Neutrophil (primary cell): ENCODE results near the gene GRK1.

Experiments
- H3K27ac ChIP-seq: fragments of 200-600 bp; sonication (generic); 2 replicates; pipeline ENCODE4 v1.5.1; 2016; ENCODE audit warnings: mild to moderate bottlenecking, moderate library complexity
- H3K27me3 ChIP-seq: fragments of 200-600 bp; sonication (generic); 2 replicates; pipeline ENCODE4 v1.6.0; 2016; ENCODE audit warnings: mild to moderate bottlenecking
- H3K36me3 ChIP-seq: fragments of 200-600 bp; sonication (generic); 2 replicates; pipeline ENCODE4 v1.5.1; 2017
- H3K4me1 ChIP-seq, 2 experiments: fragments of 200-600 bp in 1 of 2; sonication (generic) in 1 of 2; 1 replicate in 1 of 2; 2 replicates in 1 of 2; pipeline versions ENCODE4 v1.5.1 to v1.6.1; 2013 to 2016; ENCODE audit warnings: low read depth in 1 of 2, low read length in 1 of 2, mild to moderate bottlenecking in 1 of 2, moderate library complexity in 1 of 2; ENCODE audit not compliant: control insufficient read depth in 1 of 2, insufficient read depth in 1 of 2
- H3K4me3 ChIP-seq, 2 experiments: fragments of 200-600 bp in 1 of 2; sonication (generic) in 1 of 2; 1 replicate in 1 of 2; 2 replicates in 1 of 2; pipeline ENCODE4 v1.5.1; 2013 to 2016; ENCODE audit warnings: low read depth in 1 of 2, low read length in 1 of 2, mild to moderate bottlenecking in 1 of 2, moderate library complexity in 1 of 2
- H3K9me3 ChIP-seq: fragments of 200-600 bp; sonication (generic); 2 replicates; pipeline ENCODE4 v1.5.1; 2016
- CTCF ChIP-seq: fragments of 200-600 bp; sonication (generic); IDR thresholded peaks from 2 replicates; pipeline ENCODE4 v1.5.1; 2016; ENCODE audit warnings: antibody characterized with exemption

Gene GRK1

GRCh38 chr13:113645329-113645728, 21.7 kb upstream of the GRK1 start:
- peaks cover 9% of the 10 kb centered on the region for H3K27me3 ChIP-seq
- H3K4me3 ChIP-seq = no peak overlapping the region
- peaks cover 14% of the 10 kb centered on the region for H3K36me3 ChIP-seq
- no peak overlapping the region for H3K27ac ChIP-seq
- H3K4me1 ChIP-seq = no peaks in the 10 kb centered on the region
- no peaks in the 10 kb centered on the region for H3K9me3 ChIP-seq
- TF ChIP-seq CTCF = no peak

DNA sequence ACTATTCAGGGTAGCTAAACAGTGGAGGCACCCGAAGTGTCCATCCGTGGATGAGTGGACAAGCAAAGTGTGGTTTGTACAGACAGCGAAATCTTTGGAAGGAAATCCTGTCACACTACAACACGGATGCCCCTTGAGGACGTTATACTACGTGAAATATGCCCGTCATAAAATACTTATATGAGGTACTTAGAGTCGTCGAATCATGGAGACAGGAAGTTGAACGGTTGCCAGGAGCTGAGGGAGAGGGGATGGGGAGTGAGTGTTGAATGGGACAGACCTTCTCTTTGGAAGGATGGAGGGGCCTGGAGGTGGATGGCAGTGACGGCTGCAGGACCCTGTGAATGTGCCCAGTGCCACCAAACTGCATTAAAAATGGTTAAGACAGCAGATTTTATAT, 20.6 kb upstream of the GRK1 start:
- Histone ChIP-seq H3K27me3 (peaks cover 9% of the 10 kb centered on the region), H3K27ac (no peak overlapping the region), H3K36me3 (peaks cover 7% of the 10 kb centered on the region), H3K4me3 (no peak overlapping the region), H3K9me3 (no peaks in the 10 kb centered on the region), H3K4me1 (no peaks in the 10 kb centered on the region)
- no peak for TF ChIP-seq CTCF

- no peak for TF ChIP-seq CTCF
- Histone ChIP-seq H3K4me3 (no peak overlapping the region), H3K27me3 (peaks cover 9% of the 10 kb centered on the region), H3K36me3 (peaks cover 1% of the 10 kb centered on the region), H3K4me1 (no peaks in the 10 kb centered on the region), H3K9me3 (no peaks in the 10 kb centered on the region), H3K27ac (no peak overlapping the region)
Measured at GRCh38 chr13:113646921-113647340, 20.1 kb upstream of the GRK1 start.

- H3K9me3 ChIP-seq = no peaks in the 10 kb centered on the region
- no peaks in the 10 kb centered on the region for H3K4me1 ChIP-seq
- H3K27ac ChIP-seq = no peak overlapping the region
- no peaks in the 10 kb centered on the region for H3K36me3 ChIP-seq
- H3K27me3 ChIP-seq = peaks cover 9% of the 10 kb centered on the region
- no peak overlapping the region for H3K4me3 ChIP-seq
- TF ChIP-seq CTCF = no peak
Measured at GRCh38 chr13:113647351-113648215, 19.4 kb upstream of the GRK1 start.

- TF ChIP-seq CTCF = no peak
- Histone ChIP-seq H3K4me1 (no peaks in the 10 kb centered on the region), H3K4me3 (no peak overlapping the region), H3K9me3 (no peaks in the 10 kb centered on the region), H3K27me3 (peaks cover 9% of the 10 kb centered on the region), H3K36me3 (no peaks in the 10 kb centered on the region), H3K27ac (no peak overlapping the region)
Measured at GRCh38 chr13:113648216-113648610, 18.8 kb upstream of the GRK1 start.
